ENCODE measurements around the gene NINL. TPM values are rescaled to one million over a fixed set of nuclear protein-coding genes. Genes with fewer than 3 reads are reported as not detected.

Gene NINL
- total and polyA plus RNA-seq, 2 experiments from 2014 or later, result 23.2 to 24.5 TPM

DNA sequence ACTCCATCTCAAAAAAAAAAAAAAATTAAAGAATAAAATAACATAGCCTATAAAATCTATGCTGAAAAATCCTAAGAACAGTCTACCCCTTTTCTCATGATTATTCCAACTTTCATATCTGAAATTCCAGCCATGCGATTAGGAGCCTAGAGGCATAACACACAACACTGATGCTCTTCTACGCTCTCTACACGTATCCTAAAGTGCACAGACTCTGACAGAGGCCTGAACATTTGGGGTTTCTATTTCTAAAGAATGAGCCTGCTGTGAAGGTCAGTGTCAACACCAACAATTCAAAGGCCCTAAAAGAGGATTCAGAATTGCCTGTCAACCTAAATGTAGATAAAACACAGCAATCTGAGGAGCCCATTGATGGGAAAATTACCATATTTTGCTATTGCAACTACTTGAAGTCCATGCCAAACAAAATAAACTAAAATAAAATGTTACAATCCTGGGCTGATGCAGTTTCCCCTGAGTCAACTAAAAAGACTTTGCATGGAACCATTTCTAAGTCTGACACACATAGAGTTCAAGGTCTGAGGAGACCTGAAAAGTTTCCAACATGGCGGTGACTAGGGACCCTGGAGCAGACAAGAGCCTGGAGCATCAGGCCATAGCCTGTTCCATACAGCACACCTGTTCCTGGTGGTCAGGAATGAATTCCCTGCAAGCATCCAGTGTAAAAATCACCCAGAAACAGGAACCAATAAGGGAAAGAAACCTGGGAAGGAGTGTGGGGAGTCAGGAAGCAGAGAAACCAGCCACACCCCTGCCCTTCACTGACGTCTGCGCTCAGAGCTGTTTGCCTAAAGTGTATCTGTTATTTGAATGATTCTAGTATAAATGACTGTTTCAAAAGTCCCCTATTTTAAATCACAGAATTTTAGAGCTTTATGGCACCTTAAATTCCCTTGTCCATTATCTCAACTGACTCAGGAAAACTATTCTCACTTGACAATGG lies 11.8 kb downstream of the NINL start:
- Histone ChIP-seq H3K4me1 (ENCODE audit: insufficient read depth) (peaks cover 16% of the 10 kb centered on the region), H3K27me3 (no peaks in the 10 kb centered on the region), H3K4me2 (no peak overlapping the region), H3K9me3 (ENCODE audit: low read depth) (no peaks in the 10 kb centered on the region), H3K9me2 (replicated peaks; ENCODE audit: insufficient read depth) (no peaks in the 10 kb centered on the region), H3K27ac (peak overlapping the region; percentile 6), H3K79me2 (peaks cover 99% of the 10 kb centered on the region), H3K4me3 (no peak overlapping the region), H2AFZ (no peak overlapping the region), H3K36me3 (replicated peaks; ENCODE audit: insufficient read depth, low read depth) (no peaks in the 10 kb centered on the region), H4K20me1 (ENCODE audit: insufficient read depth, poor library complexity, severe bottlenecking) (peaks cover 42% of the 10 kb centered on the region)
- TF ChIP-seq, protein P1, sequence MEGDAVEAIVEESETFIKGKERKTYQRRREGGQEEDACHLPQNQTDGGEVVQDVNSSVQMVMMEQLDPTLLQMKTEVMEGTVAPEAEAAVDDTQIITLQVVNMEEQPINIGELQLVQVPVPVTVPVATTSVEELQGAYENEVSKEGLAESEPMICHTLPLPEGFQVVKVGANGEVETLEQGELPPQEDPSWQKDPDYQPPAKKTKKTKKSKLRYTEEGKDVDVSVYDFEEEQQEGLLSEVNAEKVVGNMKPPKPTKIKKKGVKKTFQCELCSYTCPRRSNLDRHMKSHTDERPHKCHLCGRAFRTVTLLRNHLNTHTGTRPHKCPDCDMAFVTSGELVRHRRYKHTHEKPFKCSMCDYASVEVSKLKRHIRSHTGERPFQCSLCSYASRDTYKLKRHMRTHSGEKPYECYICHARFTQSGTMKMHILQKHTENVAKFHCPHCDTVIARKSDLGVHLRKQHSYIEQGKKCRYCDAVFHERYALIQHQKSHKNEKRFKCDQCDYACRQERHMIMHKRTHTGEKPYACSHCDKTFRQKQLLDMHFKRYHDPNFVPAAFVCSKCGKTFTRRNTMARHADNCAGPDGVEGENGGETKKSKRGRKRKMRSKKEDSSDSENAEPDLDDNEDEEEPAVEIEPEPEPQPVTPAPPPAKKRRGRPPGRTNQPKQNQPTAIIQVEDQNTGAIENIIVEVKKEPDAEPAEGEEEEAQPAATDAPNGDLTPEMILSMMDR (IDR thresholded peaks at IDR 0.05; ENCODE audit: poor library complexity), result no peak
- TF ChIP-seq EZH2phosphoT487 (IDR thresholded peaks at IDR 0.05; ENCODE audit: low read depth, severe bottlenecking, unreplicated experiment) (no peak), EZH2 (IDR thresholded peaks at IDR 0.05; ENCODE audit: borderline replicate concordance) (no peak)
- WGBS (ENCODE audit: low lambda C conversion rate, missing lambda C conversion rate), result 85% methylated on average over 6 of the region's 6 CpGs
- DNase-seq (ENCODE audit: low spot score), result no peak

DNA sequence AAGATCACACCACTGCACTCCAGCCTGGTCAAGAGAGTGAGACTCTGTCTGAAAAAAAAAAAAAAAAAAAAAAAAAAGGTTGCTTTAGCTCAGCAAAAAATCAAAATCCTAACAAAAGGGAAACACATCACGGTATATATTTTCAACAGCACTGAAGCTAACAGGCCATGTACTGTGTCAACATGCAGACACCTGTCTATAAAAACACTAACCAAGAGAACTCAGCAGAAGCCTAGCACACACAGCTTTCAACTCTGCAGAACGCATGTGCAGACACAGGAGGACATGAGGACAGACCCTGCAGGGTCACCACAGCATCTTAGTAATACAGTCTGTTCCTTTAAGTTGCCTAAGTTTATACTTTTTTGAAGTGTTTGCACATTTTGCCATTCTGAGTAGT lies 13.5 kb downstream of the NINL start:
- Histone ChIP-seq H3K4me1 (ENCODE audit: insufficient read depth) (peaks cover 16% of the 10 kb centered on the region), H3K27me3 (no peaks in the 10 kb centered on the region), H3K9me2 (replicated peaks; ENCODE audit: insufficient read depth) (no peaks in the 10 kb centered on the region), H3K4me2 (no peak overlapping the region), H3K79me2 (peaks cover 99% of the 10 kb centered on the region), H3K4me3 (no peak overlapping the region), H3K36me3 (replicated peaks; ENCODE audit: insufficient read depth, low read depth) (no peaks in the 10 kb centered on the region), H4K20me1 (ENCODE audit: insufficient read depth, poor library complexity, severe bottlenecking) (peaks cover 29% of the 10 kb centered on the region), H3K9me3 (ENCODE audit: low read depth) (no peaks in the 10 kb centered on the region), H3K27ac (peak overlapping the region; percentile 81), H2AFZ (no peak overlapping the region)
- TF ChIP-seq, protein P1 (IDR thresholded peaks at IDR 0.05; ENCODE audit: poor library complexity), result no peak
- TF ChIP-seq EZH2phosphoT487 (IDR thresholded peaks at IDR 0.05; ENCODE audit: low read depth, severe bottlenecking, unreplicated experiment), result no peak
- TF ChIP-seq EZH2 (IDR thresholded peaks at IDR 0.05; ENCODE audit: borderline replicate concordance), result no peak
- no peak for DNase-seq (ENCODE audit: low spot score)
- WGBS (ENCODE audit: low lambda C conversion rate, missing lambda C conversion rate), result 60% methylated on average over 2 of the region's 2 CpGs

DNA sequence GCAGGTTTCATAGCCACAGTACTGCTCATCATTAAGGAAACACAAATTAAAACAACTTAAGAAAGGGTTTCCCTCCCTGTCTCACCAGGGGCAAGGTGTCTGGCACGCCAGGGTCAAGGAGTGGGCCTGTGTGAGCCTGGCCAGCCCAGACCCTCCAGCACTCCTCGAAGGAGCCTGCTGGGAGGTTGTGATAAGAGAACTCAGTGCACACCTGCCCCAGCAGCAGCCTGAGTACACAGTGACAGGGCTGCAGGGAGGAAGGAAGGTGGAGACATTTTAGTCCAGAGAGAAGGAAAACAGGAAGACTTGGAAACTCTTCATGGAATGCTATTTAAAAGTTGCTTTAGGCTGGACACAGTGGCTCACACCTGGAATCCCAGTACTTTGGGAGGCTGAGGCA lies 14.1 kb downstream of the NINL start:
- TF ChIP-seq, protein P1 (IDR thresholded peaks at IDR 0.05; ENCODE audit: poor library complexity), result no peak
- no peak for TF ChIP-seq EZH2 (IDR thresholded peaks at IDR 0.05; ENCODE audit: borderline replicate concordance)
- no peak for TF ChIP-seq EZH2phosphoT487 (IDR thresholded peaks at IDR 0.05; ENCODE audit: low read depth, severe bottlenecking, unreplicated experiment)
- peaks cover 99% of the 10 kb centered on the region for H3K79me2 ChIP-seq
- no peaks in the 10 kb centered on the region for H3K27me3 ChIP-seq
- H3K36me3 ChIP-seq (replicated peaks; ENCODE audit: insufficient read depth, low read depth), result no peaks in the 10 kb centered on the region
- DNase-seq (ENCODE audit: low spot score), result no peak
- 36% methylated on average over 2 of the region's 2 CpGs for WGBS (ENCODE audit: low lambda C conversion rate, missing lambda C conversion rate)
- H3K9me2 ChIP-seq (replicated peaks; ENCODE audit: insufficient read depth), result no peaks in the 10 kb centered on the region
- H3K4me1 ChIP-seq (ENCODE audit: insufficient read depth), result peaks cover 16% of the 10 kb centered on the region
- H3K27ac ChIP-seq, result peak overlapping the region; percentile 81
- H3K4me2 ChIP-seq, result peak overlapping the region; percentile 40
- no peaks in the 10 kb centered on the region for H3K9me3 ChIP-seq (ENCODE audit: low read depth)
- no peak overlapping the region for H2AFZ ChIP-seq
- no peak overlapping the region for H3K4me3 ChIP-seq
- H4K20me1 ChIP-seq (ENCODE audit: insufficient read depth, poor library complexity, severe bottlenecking), result peaks cover 30% of the 10 kb centered on the region
